Activated T-cell treated with anti-CD3 and anti-CD28 coated beads, Interleukin-2, amount 50 U/mL, for 24 hours (primary cell): Measurements from ENCODE around the gene STON2.
"Not testable (repeated sequence)": the region's sequence is repeated elsewhere in the genome, so short reads cannot be mapped to it uniquely, and the experiment has no call there.

Source experiments
- DNase-seq: peaks from one replicate; pipeline ENCODE4 v3.0.0-alpha.2; 2020
- H3K27ac Mint-ChIP-seq: 2 replicates; pipeline ENCODE4 v1.8.0; 2020; ENCODE audit warnings: mild to moderate bottlenecking, mixed read lengths
- H3K27me3 Mint-ChIP-seq: 2 replicates; pipeline ENCODE4 v1.8.0; 2020; ENCODE audit warnings: mixed read lengths
- H3K36me3 Mint-ChIP-seq: 2 replicates; pipeline ENCODE4 v1.8.0; 2020; ENCODE audit warnings: low read depth, mixed read lengths
- H3K4me1 Mint-ChIP-seq: 2 replicates; pipeline ENCODE4 v1.8.0; 2020; ENCODE audit warnings: low read depth, mixed read lengths
- H3K4me3 Mint-ChIP-seq: 2 replicates; pipeline ENCODE4 v1.8.0; 2020; ENCODE audit warnings: mild to moderate bottlenecking, moderate library complexity, mixed read lengths
- H3K9me3 Mint-ChIP-seq: 2 replicates; pipeline ENCODE4 v1.8.0; 2020; ENCODE audit warnings: mixed read lengths

The STON2 gene

DNA sequence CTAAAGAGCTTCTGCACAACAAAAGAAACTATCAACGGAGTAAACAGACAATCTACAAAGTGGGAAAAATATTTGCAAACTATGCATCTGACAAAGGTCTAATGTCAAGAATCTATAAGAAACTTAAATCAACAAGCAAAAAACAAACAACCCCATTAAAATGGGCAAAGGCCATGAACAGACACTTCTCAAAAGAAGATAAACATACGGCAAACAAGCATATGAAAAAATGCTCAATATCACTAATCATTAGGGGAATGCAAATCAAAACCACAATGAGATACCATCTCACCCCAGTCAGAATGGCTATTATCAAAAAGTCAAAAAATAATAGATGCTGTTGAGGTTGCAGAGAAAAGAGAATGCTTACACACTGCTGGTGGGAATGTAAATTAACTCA, 20.1 kb downstream of the STON2 start:
- H3K36me3 Mint-ChIP-seq, H3K27ac Mint-ChIP-seq, H3K9me3 Mint-ChIP-seq, H3K4me1 Mint-ChIP-seq, H3K27me3 Mint-ChIP-seq, DNase-seq, H3K4me3 Mint-ChIP-seq: not testable (repeated sequence)

DNA sequence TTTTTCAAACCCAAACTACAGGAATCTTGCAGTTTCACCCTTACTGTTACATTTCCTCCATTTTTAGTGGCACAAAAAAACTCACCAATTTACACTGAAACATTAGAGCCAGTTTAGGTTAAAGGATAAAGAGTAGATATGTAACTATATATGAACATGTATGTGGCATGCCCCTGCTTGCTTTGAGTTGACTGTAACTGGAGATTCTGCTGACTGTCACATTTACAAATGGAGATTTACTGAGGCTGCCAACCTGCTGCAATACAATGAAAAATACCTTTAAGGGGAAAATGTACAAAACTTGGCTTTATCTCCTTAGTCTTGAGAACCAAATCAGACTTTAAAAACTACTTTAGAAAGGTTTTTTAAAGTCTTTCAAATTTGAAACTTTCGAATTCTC, 28.3 kb downstream of the STON2 start:
- DNase-seq, result no peak
- Mint-ChIP-seq H3K27ac (no peak overlapping the region), H3K4me1 (peaks cover 5% of the 10 kb centered on the region), H3K9me3 (no peaks in the 10 kb centered on the region), H3K4me3 (no peak overlapping the region), H3K36me3 (no peaks in the 10 kb centered on the region), H3K27me3 (peaks cover 36% of the 10 kb centered on the region)

DNA sequence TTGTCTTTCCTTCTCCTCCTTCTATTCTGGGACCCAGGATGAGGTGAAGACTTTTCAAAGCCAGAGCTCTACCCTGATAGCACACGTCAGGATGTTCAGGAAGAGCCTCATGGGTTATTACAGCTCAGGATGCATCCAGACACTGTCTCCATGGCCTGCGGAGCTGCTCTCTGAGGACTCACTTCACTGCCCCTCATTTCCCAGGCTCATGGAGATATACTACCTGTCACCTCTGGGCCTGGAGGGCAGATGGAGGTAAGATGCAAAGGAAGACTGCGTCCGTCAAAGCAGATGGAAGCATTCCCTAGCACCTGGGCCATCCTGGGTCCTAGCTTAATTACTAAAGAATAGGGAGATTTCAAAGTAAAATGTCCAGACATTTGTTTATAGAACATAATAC, 32.6 kb downstream of the STON2 start:
- no peak for DNase-seq
- H3K27ac Mint-ChIP-seq, result no peak overlapping the region
- peaks cover 28% of the 10 kb centered on the region for H3K27me3 Mint-ChIP-seq
- no peak overlapping the region for H3K4me3 Mint-ChIP-seq
- H3K9me3 Mint-ChIP-seq, result no peaks in the 10 kb centered on the region
- no peaks in the 10 kb centered on the region for H3K36me3 Mint-ChIP-seq
- H3K4me1 Mint-ChIP-seq, result peaks cover 5% of the 10 kb centered on the region

DNA sequence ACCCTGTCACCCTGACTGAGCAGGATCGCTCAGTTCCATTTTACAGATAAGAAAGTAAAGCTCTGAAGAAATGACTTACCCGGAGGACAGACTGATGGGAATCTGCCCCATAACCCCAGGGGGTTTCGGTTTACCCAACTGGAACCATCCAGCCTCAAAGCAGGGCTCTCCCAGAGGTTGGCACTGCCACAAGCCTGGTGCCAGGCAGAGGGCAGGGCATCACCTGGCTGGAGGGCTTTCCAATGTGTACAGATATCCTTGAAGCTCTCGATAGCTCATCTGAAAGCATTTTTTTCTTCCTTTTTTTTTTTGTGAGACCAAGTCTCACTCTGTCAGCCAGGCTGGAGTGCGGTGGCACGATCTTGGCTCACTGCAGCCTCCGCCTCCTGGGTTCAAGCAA, 33.2 kb downstream of the STON2 start:
- Mint-ChIP-seq H3K27me3 (peaks cover 24% of the 10 kb centered on the region), H3K27ac (no peak overlapping the region), H3K4me3 (no peak overlapping the region), H3K36me3 (no peaks in the 10 kb centered on the region), H3K9me3 (no peaks in the 10 kb centered on the region), H3K4me1 (peaks cover 5% of the 10 kb centered on the region)
- DNase-seq, result no peak

DNA sequence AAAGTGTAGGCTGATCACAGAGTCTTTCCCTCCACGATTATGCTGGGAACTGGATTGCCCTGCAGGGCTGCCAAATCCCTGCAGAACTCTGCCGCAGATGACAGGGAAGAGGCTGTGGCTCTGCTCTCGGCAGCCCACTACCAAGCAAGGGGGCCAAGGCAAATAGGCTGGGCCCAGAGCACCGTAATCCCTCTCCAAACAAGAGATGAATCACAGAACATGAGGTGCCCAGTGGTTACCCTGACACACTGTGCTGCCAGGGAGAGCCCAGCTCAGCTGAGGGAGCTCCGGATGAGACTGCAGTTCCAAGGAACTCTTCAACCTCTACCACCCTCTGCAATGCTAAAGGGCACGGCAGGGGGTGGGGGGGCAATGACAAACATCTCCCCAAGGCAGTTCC, 33.9 kb downstream of the STON2 start:
- Mint-ChIP-seq H3K9me3 (no peaks in the 10 kb centered on the region), H3K4me1 (peaks cover 5% of the 10 kb centered on the region), H3K4me3 (no peak overlapping the region), H3K27ac (no peak overlapping the region), H3K27me3 (peaks cover 21% of the 10 kb centered on the region), H3K36me3 (no peaks in the 10 kb centered on the region)
- no peak for DNase-seq

DNA sequence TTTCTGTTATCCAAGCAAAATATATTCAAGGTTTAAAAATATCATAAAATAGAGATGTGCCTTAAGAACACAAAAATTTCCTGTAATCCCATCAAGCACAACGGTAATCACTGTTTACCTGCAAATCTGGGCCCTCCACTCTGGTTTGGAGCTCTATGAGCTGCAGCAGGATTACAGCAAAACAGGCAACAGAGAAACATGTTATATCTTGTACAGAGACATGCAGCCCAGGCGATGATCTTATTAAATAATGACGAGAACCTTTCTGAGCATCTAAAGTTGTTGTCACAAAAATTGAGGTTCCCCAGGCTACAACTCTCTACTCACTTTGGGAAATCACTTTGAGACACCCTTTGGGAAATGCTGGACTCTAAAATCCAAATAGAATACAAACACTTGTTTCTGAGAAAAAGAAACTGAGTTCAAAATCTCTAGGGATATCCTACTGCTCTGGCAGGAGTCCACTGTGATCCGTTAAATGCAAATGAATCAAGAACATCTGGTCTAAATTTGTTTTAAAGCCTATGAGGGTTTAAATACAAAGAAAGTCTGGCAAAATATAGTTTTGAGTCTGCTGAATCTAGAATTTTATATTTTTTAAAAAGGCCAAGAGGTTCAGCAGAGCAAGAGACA, 36.3 kb downstream of the STON2 start:
- Mint-ChIP-seq H3K36me3 (no peaks in the 10 kb centered on the region), H3K27me3 (peaks cover 8% of the 10 kb centered on the region), H3K9me3 (no peaks in the 10 kb centered on the region), H3K4me1 (no peaks in the 10 kb centered on the region), H3K27ac (no peak overlapping the region), H3K4me3 (no peak overlapping the region)
- no peak for DNase-seq

DNA sequence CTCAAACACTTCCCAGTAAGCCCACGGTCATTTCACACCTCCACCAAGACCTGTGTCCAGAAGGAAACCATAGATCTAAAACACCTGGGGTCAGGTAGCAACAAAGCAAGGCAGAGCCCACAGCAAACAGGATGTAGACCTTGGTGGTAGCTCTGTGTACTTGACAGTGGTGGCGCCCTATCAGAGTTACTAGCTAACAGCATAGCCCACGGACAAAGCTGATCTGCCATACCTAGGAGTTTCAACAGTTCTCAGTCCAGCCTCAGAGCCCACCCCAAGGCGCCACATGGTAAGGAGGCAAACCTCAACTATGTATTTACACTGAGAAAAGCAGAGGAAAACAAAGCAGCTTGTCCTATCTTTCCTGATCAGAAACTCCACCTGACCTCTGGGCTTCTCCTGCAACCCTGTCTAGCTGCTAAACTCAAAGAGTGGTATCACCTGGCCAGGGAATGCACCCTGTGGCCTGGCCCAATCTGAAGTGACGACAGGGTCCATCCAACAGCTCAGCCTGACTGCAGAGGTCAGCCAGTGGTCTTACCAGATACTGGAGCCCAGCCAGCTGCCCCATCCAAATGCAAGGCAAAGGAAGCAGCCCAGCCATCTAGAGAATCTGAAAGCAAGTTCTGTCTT, 46.3 kb downstream of the STON2 start:
- no peak overlapping the region for H3K4me3 Mint-ChIP-seq
- peaks cover 10% of the 10 kb centered on the region for H3K27me3 Mint-ChIP-seq
- H3K27ac Mint-ChIP-seq, result no peak overlapping the region
- peaks cover 13% of the 10 kb centered on the region for H3K9me3 Mint-ChIP-seq
- no peaks in the 10 kb centered on the region for H3K4me1 Mint-ChIP-seq
- no peak for DNase-seq
- no peaks in the 10 kb centered on the region for H3K36me3 Mint-ChIP-seq

DNA sequence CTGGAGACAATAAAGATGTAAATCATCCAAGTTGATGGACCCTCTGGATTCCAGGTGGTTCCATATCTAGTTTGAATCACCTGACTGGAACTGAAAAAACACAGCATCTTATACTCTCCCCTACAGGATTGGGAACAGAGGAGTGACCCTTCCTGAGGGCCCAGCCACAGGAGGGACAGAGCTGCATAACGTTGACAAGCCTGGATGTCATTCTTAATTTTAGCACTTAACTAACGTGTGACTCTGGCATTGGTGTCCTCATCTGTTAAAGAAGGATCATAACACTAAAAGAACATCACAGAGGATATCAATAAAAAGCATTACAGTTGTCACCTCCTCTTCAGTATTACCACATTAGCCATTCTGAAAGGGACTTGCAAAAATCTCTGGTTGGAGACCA, 47.7 kb downstream of the STON2 start:
- no peak overlapping the region for H3K27ac Mint-ChIP-seq
- no peak overlapping the region for H3K4me3 Mint-ChIP-seq
- H3K36me3 Mint-ChIP-seq, result no peaks in the 10 kb centered on the region
- peaks cover 15% of the 10 kb centered on the region for H3K27me3 Mint-ChIP-seq
- H3K4me1 Mint-ChIP-seq, result no peaks in the 10 kb centered on the region
- DNase-seq, result no peak
- peaks cover 13% of the 10 kb centered on the region for H3K9me3 Mint-ChIP-seq

DNA sequence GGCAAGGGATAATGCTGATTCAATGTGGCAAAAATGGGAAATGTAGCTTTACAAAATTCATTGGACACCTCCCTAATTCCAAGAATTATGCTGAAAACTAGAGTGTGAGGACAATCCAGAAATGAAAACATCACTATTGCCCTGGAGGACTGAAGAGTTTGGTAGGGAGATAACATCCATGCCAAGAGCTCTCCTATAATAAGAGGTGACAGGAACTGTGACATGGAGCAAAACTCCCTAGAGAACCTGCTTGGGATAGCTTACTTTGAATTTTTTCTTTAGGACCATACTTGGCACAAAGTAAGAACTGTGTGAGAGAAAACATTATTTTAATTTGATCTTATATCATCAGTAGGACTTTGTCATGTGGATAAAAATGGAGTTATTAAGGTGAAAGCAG, 48.9 kb downstream of the STON2 start:
- Mint-ChIP-seq H3K27ac (no peak overlapping the region), H3K4me3 (no peak overlapping the region), H3K4me1 (no peaks in the 10 kb centered on the region), H3K36me3 (no peaks in the 10 kb centered on the region), H3K9me3 (peaks cover 13% of the 10 kb centered on the region), H3K27me3 (peaks cover 16% of the 10 kb centered on the region)
- DNase-seq, result no peak

DNA sequence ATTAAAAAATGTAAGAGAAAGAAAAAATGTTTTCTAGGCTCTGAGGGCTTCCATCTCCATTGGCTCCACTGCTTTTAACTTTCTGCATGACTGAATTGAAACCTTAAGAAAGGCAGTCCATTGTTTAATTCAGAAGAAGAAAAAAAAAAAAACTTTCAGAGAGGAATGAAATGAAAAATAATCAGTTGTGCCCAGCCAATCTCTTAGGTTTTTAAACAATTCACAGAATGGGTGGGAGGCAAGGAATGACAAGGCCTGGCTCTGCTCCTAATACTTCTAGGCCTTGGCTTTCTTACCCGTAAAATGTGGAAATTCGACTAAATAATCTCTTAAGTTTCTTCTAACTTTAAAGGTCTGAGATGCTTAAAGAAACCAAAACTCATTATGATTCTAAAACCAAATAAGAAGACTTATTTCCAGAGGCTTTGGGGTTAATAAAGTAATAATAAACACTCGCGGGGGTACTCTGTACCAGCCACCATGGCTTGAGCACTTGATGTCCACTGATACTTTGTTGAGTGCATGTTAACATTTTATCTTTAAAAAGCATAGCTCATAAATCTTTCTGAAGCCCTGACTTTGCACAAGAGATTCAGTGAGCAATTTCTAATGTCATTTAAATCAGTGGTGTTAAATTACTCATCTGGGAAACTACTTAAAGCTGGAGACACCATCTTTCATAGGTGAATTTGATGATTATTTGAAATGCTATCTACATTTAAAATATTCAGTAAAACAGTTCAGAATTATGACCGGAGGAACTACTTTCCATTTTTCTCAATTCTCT, 49.6 kb downstream of the STON2 start:
- H3K36me3 Mint-ChIP-seq, result no peaks in the 10 kb centered on the region
- no peak overlapping the region for H3K4me3 Mint-ChIP-seq
- DNase-seq, result no peak
- H3K27me3 Mint-ChIP-seq, result peaks cover 19% of the 10 kb centered on the region
- peaks cover 13% of the 10 kb centered on the region for H3K9me3 Mint-ChIP-seq
- no peak overlapping the region for H3K27ac Mint-ChIP-seq
- no peaks in the 10 kb centered on the region for H3K4me1 Mint-ChIP-seq

DNA sequence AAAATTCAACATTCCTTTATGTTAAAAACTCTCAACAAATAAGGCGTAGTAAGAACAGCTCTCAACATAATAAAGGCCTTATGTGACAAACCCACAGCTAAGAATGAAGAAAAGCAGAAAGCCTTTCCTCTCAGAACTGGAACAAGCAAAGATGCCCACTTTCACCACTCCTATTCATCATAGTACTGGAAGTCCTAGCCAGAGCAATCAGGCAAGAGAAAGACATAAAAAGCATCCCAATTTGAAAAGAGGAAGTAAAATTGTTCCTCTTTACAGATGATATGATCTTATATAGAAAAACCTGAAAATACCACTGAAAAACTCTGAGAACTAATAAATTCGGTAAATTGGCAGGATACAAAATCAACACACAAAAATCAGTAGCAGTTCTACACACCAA, 52.1 kb downstream of the STON2 start:
- no peak for DNase-seq
- Mint-ChIP-seq H3K4me1 (no peaks in the 10 kb centered on the region), H3K4me3 (no peak overlapping the region), H3K9me3 (no peaks in the 10 kb centered on the region), H3K27me3 (peaks cover 29% of the 10 kb centered on the region), H3K27ac (no peak overlapping the region), H3K36me3 (no peaks in the 10 kb centered on the region)

DNA sequence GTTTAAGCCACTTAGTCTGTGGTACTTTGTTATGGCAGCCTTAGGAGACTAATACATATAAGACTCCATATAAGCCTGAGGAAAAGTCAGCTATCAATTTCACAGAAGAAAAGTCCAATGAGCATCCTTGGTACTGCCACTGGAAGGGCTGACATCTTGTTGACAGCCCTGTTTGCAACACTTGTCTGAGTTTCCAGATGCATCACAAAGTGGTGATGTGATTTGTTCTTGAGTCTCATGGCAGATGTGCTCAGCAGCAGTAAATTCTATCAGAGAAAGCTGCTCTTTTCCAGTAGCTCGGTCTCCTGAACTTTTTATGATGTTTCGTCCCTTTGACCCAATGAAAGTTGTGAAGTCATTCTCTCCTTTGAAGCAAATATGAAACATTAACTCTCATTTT, 54.3 kb downstream of the STON2 start:
- Mint-ChIP-seq H3K4me3 (no peak overlapping the region), H3K27me3 (peaks cover 38% of the 10 kb centered on the region), H3K27ac (no peak overlapping the region), H3K36me3 (no peaks in the 10 kb centered on the region), H3K4me1 (no peaks in the 10 kb centered on the region), H3K9me3 (no peaks in the 10 kb centered on the region)
- DNase-seq, result no peak

DNA sequence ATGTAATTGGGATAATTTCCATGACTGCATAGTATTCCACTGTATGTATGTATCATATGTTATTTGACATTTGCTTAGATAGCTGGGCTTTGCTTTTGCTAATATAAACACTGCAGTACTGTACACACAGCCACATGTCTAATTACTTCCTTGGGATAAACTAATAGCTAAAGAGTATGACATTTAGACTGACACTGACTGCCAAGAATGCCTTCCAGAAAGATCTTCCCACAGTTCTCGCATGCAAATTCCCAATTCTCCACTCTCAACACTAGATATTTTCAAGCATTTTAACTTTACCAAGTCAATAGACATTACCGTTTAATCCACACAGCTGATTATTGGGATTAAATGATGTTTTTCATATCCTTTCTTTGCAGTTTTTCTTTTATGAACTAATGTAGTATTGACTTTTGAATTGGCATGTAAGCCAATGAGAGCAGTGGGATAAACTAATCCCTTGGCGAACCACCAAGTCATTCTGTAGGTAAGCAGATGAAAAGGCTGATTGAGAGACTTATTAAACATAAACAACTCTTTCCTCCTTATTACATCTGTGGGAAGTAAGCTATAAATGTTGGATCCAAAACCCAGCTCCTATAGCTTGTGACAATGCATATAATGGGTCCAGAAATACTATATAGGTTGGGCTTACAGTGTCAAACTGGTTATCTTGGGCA, 55.5 kb downstream of the STON2 start:
- no peak for DNase-seq
- H3K27ac Mint-ChIP-seq, result no peak overlapping the region
- H3K4me1 Mint-ChIP-seq, result no peaks in the 10 kb centered on the region
- peaks cover 38% of the 10 kb centered on the region for H3K27me3 Mint-ChIP-seq
- H3K4me3 Mint-ChIP-seq, result no peak overlapping the region
- no peaks in the 10 kb centered on the region for H3K36me3 Mint-ChIP-seq
- H3K9me3 Mint-ChIP-seq, result no peaks in the 10 kb centered on the region

DNA sequence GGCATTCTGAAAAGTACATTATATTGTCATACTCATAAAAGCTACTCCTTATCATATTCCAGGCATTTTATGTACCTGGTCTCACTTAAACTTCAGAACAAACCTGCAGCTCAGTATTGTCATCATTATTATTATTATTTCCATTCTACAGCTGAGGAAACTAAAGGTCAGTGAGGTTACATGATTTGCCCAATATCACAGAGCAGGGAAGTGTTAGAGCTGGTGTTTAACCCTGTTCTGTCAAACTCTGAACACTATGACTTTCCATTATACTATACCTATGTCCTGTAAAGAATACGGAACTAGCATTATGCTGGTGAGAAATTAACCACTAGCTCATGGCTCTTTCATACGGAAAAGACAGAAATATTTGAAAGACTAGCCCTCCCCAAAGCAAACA, 56.4 kb downstream of the STON2 start:
- H3K4me3 Mint-ChIP-seq, result no peak overlapping the region
- H3K36me3 Mint-ChIP-seq, result no peaks in the 10 kb centered on the region

More for the DNA sequence above, 56.4 kb downstream of the STON2 start:
- Mint-ChIP-seq H3K4me1 (no peaks in the 10 kb centered on the region), H3K27ac (no peak overlapping the region), H3K27me3 (peaks cover 33% of the 10 kb centered on the region), H3K9me3 (no peaks in the 10 kb centered on the region)
- DNase-seq, result no peak
